Nephron progenitor cell (in vitro differentiated cells): Measurements from ENCODE around the gene SSH3.
A peak's percentile ranks its signal among the peaks of the same experiment; 100 is the strongest.

Experiments
- DNase-seq: peaks from one replicate; pipeline ENCODE4 v3.0.0; 2021
- H3K27ac Mint-ChIP-seq: 2 replicates; pipeline ENCODE4 v1.8.0; 2021; ENCODE audit warnings: mild to moderate bottlenecking, moderate library complexity, mixed read lengths
- H3K27me3 Mint-ChIP-seq: 2 replicates; pipeline ENCODE4 v1.8.0; 2021; ENCODE audit warnings: mild to moderate bottlenecking, low read depth, mixed read lengths; ENCODE audit not compliant: poor library complexity
- H3K36me3 Mint-ChIP-seq: 2 replicates; pipeline ENCODE4 v1.8.0; 2021; ENCODE audit warnings: low read depth, mixed read lengths
- H3K4me1 Mint-ChIP-seq: 2 replicates; pipeline ENCODE4 v1.8.0; 2021; ENCODE audit warnings: mixed read lengths
- H3K4me3 Mint-ChIP-seq: 2 replicates; pipeline ENCODE4 v1.8.0; 2021; ENCODE audit warnings: mild to moderate bottlenecking, moderate library complexity, mixed read lengths
- H3K9me3 Mint-ChIP-seq: 2 replicates; pipeline ENCODE4 v1.8.0; 2021; ENCODE audit warnings: mild to moderate bottlenecking, moderate library complexity, mixed read lengths
- CTCF ChIP-seq: fragments of 200-600 bp; sonication (generic); IDR thresholded peaks from 2 replicates; pipeline ENCODE4 v1.5.0; 2021; ENCODE audit warnings: antibody characterized with exemption

SSH3 gene

GRCh38 chr11:67262731-67263675 is 40.3 kb upstream of the SSH3 start:
- Mint-ChIP-seq H3K9me3 (no peaks in the 10 kb centered on the region), H3K27ac (no peak overlapping the region), H3K4me1 (peaks cover 41% of the 10 kb centered on the region), H3K4me3 (peak overlapping the region; percentile 67), H3K27me3 (peaks cover 15% of the 10 kb centered on the region), H3K36me3 (peaks cover 5% of the 10 kb centered on the region)
- peak; percentile 82 for DNase-seq
- TF ChIP-seq CTCF = peak; percentile 62

- peaks cover 54% of the 10 kb centered on the region for H3K4me1 Mint-ChIP-seq
- peak overlapping the region; percentile 60 for H3K4me3 Mint-ChIP-seq
- no peak for DNase-seq
- no peak overlapping the region for H3K27ac Mint-ChIP-seq
- H3K27me3 Mint-ChIP-seq = peaks cover 15% of the 10 kb centered on the region
- TF ChIP-seq CTCF = no peak
- H3K9me3 Mint-ChIP-seq = no peaks in the 10 kb centered on the region
- H3K36me3 Mint-ChIP-seq = peaks cover 5% of the 10 kb centered on the region
Observed at GRCh38 chr11:67264260-67264659, 39.1 kb upstream of the SSH3 start.

GRCh38 chr11:67264877-67265632 is 38.3 kb upstream of the SSH3 start:
- H3K9me3 Mint-ChIP-seq = no peaks in the 10 kb centered on the region
- peaks cover 15% of the 10 kb centered on the region for H3K27me3 Mint-ChIP-seq
- TF ChIP-seq CTCF = no peak
- H3K27ac Mint-ChIP-seq = no peak overlapping the region
- H3K4me3 Mint-ChIP-seq = peak overlapping the region; percentile 84
- H3K4me1 Mint-ChIP-seq = peaks cover 62% of the 10 kb centered on the region
- H3K36me3 Mint-ChIP-seq = no peaks in the 10 kb centered on the region
- no peak for DNase-seq

- Mint-ChIP-seq H3K27ac (peak overlapping the region; percentile 39), H3K27me3 (peaks cover 11% of the 10 kb centered on the region), H3K4me1 (peaks cover 64% of the 10 kb centered on the region), H3K36me3 (no peaks in the 10 kb centered on the region), H3K4me3 (peak overlapping the region; percentile 84), H3K9me3 (no peaks in the 10 kb centered on the region)
- DNase-seq = peak; percentile 90
- peak; percentile 48 for TF ChIP-seq CTCF
Observed at GRCh38 chr11:67265633-67266448, 37.5 kb upstream of the SSH3 start.

- TF ChIP-seq CTCF = no peak
- no peaks in the 10 kb centered on the region for H3K9me3 Mint-ChIP-seq
- DNase-seq = peak; percentile 61
- peak within 1 kb of the TSS; percentile 98 for H3K4me3 Mint-ChIP-seq
- peak within 1 kb of the TSS; percentile 39 for H3K27ac Mint-ChIP-seq
- peaks cover 11% of the 10 kb centered on the region for H3K27me3 Mint-ChIP-seq
- H3K36me3 Mint-ChIP-seq = no peaks in the 10 kb centered on the region
- H3K4me1 Mint-ChIP-seq = peaks cover 67% of the 10 kb centered on the region
Observed at GRCh38 chr11:67266449-67267187, 36.7 kb upstream of the SSH3 start, which contains the start of gene GRK2. TSS of gene GRK2 (plus strand) at chr11:67266473. CDS start at chr11:67266700, 227 bp downstream.
